H54 (cell line): ENCODE measurements around the gene AKT1S1.
"Not testable (repeated sequence)": the region's sequence is repeated elsewhere in the genome, so short reads cannot be mapped to it uniquely, and the experiment has no call there.

Source experiments
- DNase-seq: peaks from one replicate; pipeline ENCODE4 v3.0.0; 2011; ENCODE audit warnings: low spot score, mixed read lengths; ENCODE audit not compliant: insufficient read length
- FAIRE-seq: peaks from 3 replicates; lab custom pipeline; 2011; peaks lifted over from hg19 to GRCh38; lab: Jason Lieb, UNC
- POLR2A ChIP-seq: IDR thresholded peaks from 2 replicates; pipeline ENCODE4 v1.6.1; 2011; ENCODE audit warnings: low read depth, mild to moderate bottlenecking, low read length

AKT1S1 gene

GRCh38 chr19:49877020-49877878, at the start of gene AKT1S1, which contains the start of gene TBC1D17:
TSS of gene AKT1S1 (minus strand) at chr19:49877355. CDS start at chr19:49873295, 4,060 bp downstream.
TSS of gene TBC1D17 (plus strand) at chr19:49877702. CDS start at chr19:49877724, 22 bp downstream.
- FAIRE-seq (peak; percentile 86), DNase-seq (peak; percentile 100)
- TF ChIP-seq POLR2A, result peak; percentile 49

- DNase-seq (no peak), FAIRE-seq (no peak)
- no peak for TF ChIP-seq POLR2A
Measured at GRCh38 chr19:49926515-49926914, 49.4 kb upstream of the AKT1S1 start.

GRCh38 chr19:49925486-49925885, 48.3 kb upstream of the AKT1S1 start:
- DNase-seq (no peak), FAIRE-seq (no peak)
- TF ChIP-seq POLR2A, result no peak

- not testable (repeated sequence) for DNase-seq, FAIRE-seq
Measured at GRCh38 chr19:49924881-49925210, 47.7 kb upstream of the AKT1S1 start.

GRCh38 chr19:49924004-49924880, 47.1 kb upstream of the AKT1S1 start:
- no peak for DNase-seq
- TF ChIP-seq POLR2A, result no peak
- no peak for FAIRE-seq

GRCh38 chr19:49923055-49924003, 46.2 kb upstream of the AKT1S1 start:
- DNase-seq, result no peak
- no peak for FAIRE-seq
- no peak for TF ChIP-seq POLR2A

GRCh38 chr19:49921871-49922795, 45.0 kb upstream of the AKT1S1 start:
- DNase-seq (peak; percentile 73), FAIRE-seq (no peak)
- no peak for TF ChIP-seq POLR2A

- DNase-seq (no peak), FAIRE-seq (no peak)
- TF ChIP-seq POLR2A, result no peak
Measured at GRCh38 chr19:49920624-49921363, 43.6 kb upstream of the AKT1S1 start.

- FAIRE-seq, result no peak
- no peak for TF ChIP-seq POLR2A
- no peak for DNase-seq
Measured at GRCh38 chr19:49918089-49918488, 40.9 kb upstream of the AKT1S1 start.

- DNase-seq, result no peak
- FAIRE-seq, result no peak
- no peak for TF ChIP-seq POLR2A
Measured at GRCh38 chr19:49916839-49917733, 39.9 kb upstream of the AKT1S1 start.

- DNase-seq, result no peak
- TF ChIP-seq POLR2A, result no peak
- FAIRE-seq, result no peak
Measured at GRCh38 chr19:49915271-49915670, 38.1 kb upstream of the AKT1S1 start.
